Tibial nerve (tissue), 4 donors: Measurements from ENCODE around the gene HMGCLL1. TPM values are rescaled to one million over a fixed set of nuclear protein-coding genes. Genes with fewer than 3 reads are reported as not detected.
A peak's percentile ranks its signal among the peaks of the same experiment; 100 is the strongest.

Experiments used
- DNase-seq, 2 donors: peaks; one replicate each; pipeline ENCODE4 v3.0.0-alpha.2; 2019; ENCODE audit warnings: low spot score in 2 of 2
- H3K27ac ChIP-seq, 4 donors: fragments of 200-600 bp; sonication (generic) in 3 of 4; one replicate each; pipeline ENCODE4 v1.5.1; 2017 to 2019; ENCODE audit warnings: mild to moderate bottlenecking in 1 of 4
- H3K27me3 ChIP-seq, 2 donors: fragments of 200-600 bp; sonication (generic) in 1 of 2; one replicate each; pipeline versions ENCODE4 v1.5.1 to v1.6.0; 2017 to 2019
- H3K36me3 ChIP-seq, 3 donors: fragments of 200-600 bp; sonication (generic); one replicate each; pipeline ENCODE4 v1.5.1; 2018 to 2019
- H3K4me1 ChIP-seq, 4 donors: fragments of 200-600 bp; sonication (generic) in 3 of 4; one replicate each; pipeline ENCODE4 v1.5.1; 2017 to 2019
- H3K4me3 ChIP-seq, 4 donors: fragments of 200-600 bp; sonication (generic) in 3 of 4; one replicate each; pipeline ENCODE4 v1.5.1; 2017 to 2019; ENCODE audit warnings: mild to moderate bottlenecking in 1 of 4, moderate library complexity in 1 of 4
- H3K9me3 ChIP-seq, 4 donors: fragments of 200-600 bp; sonication (generic) in 3 of 4; one replicate each; pipeline ENCODE4 v1.5.1; 2017 to 2019
- EP300 ChIP-seq, 2 donors: sonication (generic); formaldehyde crosslinking; IDR thresholded peaks; one replicate each; pipeline ENCODE4 v1.6.1; 2017; ENCODE audit warnings: antibody characterized with exemption in 2 of 2, mild to moderate bottlenecking in 1 of 2
- POLR2A ChIP-seq, 2 donors: fragments of 450-650 bp; IDR thresholded peaks; one replicate each; pipeline ENCODE4 v1.6.1; 2017; ENCODE audit warnings: antibody characterized with exemption in 2 of 2, mild to moderate bottlenecking in 2 of 2, moderate library complexity in 2 of 2
- WGBS, 2 donors: methylation state at CpG; one replicate each; pipeline ENCODE4 v1.1.5; 2018; 5-methylcytosine and 5-hydroxymethylcytosine counted together
- total RNA-seq, 4 donors: library from RNA; depleted of rRNA; stranded (reverse); fragments of >200 nt; gene quantifications; one replicate each; pipeline ENCODE4 v1.1.0, GENCODE V29; 2016
- TF ChIP-seq, protein P1 (sequence below), 5 experiments: fragments of 200-600 bp in 3 of 5; fragments of 450-650 bp in 2 of 5; sonication (generic) in 3 of 5; IDR thresholded peaks; one replicate each; pipeline ENCODE4 v1.5.1; 2016 to 2019; ENCODE audit warnings: antibody characterized with exemption in 5 of 5, mild to moderate bottlenecking in 3 of 5, moderate library complexity in 2 of 5

Gene HMGCLL1
- total RNA-seq, 4 donors from 2014 or later, result 1.7 to 10.8 (median 2.1) TPM

DNA sequence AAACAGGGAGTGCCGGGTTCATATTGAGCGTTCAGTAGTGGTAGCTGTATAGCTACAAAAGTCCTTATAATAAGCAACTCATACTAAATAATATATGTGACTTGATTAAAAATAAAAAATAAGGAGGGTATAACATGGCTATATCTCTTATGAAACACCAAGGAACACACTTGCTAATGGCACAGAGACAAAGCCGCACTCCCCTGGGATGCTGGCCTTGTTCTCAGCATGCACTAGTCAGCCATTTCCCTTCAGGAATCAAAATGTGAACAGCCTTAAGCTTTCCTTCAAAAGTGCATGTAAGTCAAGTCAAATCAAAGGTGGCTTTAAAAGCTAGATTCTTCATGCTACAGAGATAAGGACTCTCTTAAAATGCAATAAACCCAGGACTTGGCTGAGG, 9.4 kb downstream of the HMGCLL1 start:
- no peaks in the 10 kb centered on the region for H3K27me3 ChIP-seq
- WGBS, 2 donors, result 87 to 88% methylated on average over 3 of the region's 3 CpGs
- TF ChIP-seq EP300 (IDR thresholded peaks at IDR 0.05), result no peak
- TF ChIP-seq POLR2A (IDR thresholded peaks at IDR 0.05), result no peak
- TF ChIP-seq, protein P1, sequence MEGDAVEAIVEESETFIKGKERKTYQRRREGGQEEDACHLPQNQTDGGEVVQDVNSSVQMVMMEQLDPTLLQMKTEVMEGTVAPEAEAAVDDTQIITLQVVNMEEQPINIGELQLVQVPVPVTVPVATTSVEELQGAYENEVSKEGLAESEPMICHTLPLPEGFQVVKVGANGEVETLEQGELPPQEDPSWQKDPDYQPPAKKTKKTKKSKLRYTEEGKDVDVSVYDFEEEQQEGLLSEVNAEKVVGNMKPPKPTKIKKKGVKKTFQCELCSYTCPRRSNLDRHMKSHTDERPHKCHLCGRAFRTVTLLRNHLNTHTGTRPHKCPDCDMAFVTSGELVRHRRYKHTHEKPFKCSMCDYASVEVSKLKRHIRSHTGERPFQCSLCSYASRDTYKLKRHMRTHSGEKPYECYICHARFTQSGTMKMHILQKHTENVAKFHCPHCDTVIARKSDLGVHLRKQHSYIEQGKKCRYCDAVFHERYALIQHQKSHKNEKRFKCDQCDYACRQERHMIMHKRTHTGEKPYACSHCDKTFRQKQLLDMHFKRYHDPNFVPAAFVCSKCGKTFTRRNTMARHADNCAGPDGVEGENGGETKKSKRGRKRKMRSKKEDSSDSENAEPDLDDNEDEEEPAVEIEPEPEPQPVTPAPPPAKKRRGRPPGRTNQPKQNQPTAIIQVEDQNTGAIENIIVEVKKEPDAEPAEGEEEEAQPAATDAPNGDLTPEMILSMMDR (IDR thresholded peaks at IDR 0.05), result no peak
- H3K36me3 ChIP-seq, result no peaks in the 10 kb centered on the region
- no peak overlapping the region for H3K4me3 ChIP-seq
- peak overlapping the region in 2 of 4 donors; percentile 37 to 46 for H3K27ac ChIP-seq
- H3K4me1 ChIP-seq, result peaks cover 0 to 10% (median 0%) of the 10 kb centered on the region in 4 donors
- no peak for DNase-seq
- H3K9me3 ChIP-seq, result peaks cover 0 to 12% (median 4%) of the 10 kb centered on the region in 4 donors

DNA sequence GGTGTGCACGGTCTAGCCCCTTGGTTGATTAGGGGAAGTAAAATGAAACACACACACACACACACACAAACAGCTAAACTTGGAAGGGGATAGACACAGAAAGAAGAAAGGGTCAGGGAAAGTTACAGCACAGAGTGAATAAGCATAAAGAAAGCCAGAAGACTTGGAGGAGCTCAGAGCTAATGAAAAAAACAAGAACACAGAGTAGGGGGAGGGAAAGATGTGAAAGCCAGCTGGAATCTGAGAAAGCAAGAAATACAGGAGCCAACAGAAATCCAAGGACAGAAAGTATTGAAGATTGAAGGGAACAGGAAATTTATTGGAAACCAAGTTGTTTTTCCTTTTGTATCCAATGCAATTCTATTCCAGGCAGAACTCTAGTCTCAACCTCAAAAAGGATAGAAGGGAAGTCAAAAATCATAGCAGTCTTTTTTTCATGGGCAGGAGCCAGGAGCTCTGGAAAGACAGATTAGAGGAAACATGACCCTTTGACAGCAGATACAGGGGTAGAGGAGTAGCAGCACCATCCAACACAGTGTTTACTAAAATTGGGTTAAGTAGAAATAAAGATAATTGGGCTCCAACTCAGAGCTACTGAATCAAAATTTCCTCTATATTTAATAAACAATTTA, 10.1 kb downstream of the HMGCLL1 start:
- no peaks in the 10 kb centered on the region for H3K27me3 ChIP-seq
- peaks cover 0 to 12% (median 4%) of the 10 kb centered on the region in 4 donors for H3K9me3 ChIP-seq
- H3K4me1 ChIP-seq, result peaks cover 0 to 10% (median 0%) of the 10 kb centered on the region in 4 donors
- TF ChIP-seq, protein P1 (IDR thresholded peaks at IDR 0.05), result no peak
- peak in 1 of 2 donors; percentile 56 for TF ChIP-seq EP300 (IDR thresholded peaks at IDR 0.05)
- no peak overlapping the region for H3K4me3 ChIP-seq
- WGBS, 2 donors, result 16 to 29% methylated on average over 1 of the region's 1 CpG
- DNase-seq, result no peak
- H3K36me3 ChIP-seq, result no peaks in the 10 kb centered on the region
- peak overlapping the region in 2 of 4 donors; percentile 30 to 46 for H3K27ac ChIP-seq

DNA sequence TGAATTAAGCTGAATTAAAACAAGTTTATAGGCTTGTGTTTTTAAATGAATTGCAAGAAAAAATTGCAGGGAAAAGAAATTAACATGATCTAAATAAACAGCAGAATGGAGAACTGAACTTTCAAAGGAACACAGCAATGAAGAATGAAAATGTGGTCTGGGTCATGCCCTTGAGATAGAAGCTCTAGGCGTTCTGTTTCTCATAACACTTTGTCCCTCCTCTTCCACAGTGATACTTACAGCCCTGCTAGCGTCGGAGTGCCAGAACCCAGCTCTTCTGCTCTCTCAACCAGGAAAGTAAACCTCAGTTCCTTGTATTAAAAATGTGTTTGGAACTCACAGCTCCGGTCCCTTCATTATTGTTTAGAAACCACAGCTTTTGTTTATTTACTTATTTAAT, 11.4 kb downstream of the HMGCLL1 start:
- TF ChIP-seq EP300 (IDR thresholded peaks at IDR 0.05), result no peak
- no peak for TF ChIP-seq POLR2A (IDR thresholded peaks at IDR 0.05)
- TF ChIP-seq, protein P1 (IDR thresholded peaks at IDR 0.05), result no peak
- Histone ChIP-seq H3K27ac (peak overlapping the region in 2 of 4 donors; percentile 21 to 46), H3K4me1 (peaks cover 0 to 10% (median 0%) of the 10 kb centered on the region in 4 donors), H3K36me3 (no peaks in the 10 kb centered on the region), H3K9me3 (no peaks in the 10 kb centered on the region), H3K4me3 (no peak overlapping the region), H3K27me3 (no peaks in the 10 kb centered on the region)
- WGBS, 2 donors, result 37 to 44% methylated on average over 4 of the region's 4 CpGs
- DNase-seq, result no peak

DNA sequence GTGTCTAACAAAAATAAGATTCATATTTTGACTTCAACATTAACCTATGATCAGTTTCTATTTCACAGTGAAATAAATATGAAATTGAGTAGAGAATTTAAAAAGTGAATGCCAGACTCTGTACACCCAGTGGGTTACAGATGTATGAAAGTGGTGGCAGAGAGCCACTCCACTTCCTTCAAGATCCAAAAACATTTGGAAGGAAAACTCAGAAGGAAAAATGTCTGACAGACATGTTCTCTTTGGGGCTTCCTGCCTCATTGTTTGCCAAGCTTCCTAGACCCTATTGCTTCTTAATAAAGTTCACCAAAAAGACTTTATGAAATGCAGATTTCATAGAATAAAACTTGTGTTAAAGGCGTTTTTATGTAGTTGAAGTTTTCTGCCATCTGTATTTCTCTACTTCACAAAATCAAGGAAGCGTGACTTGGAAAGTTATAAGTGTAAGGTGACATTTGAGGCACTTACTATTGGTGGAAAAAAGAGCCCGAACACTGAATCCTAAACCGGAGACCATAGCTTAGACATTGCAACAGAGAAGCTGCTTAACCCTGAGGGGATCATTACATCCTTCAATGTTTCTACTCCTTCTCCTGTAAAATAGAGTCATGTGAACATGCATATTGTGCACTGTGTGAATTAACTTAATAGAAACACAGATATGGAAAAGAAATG, 12.8 kb downstream of the HMGCLL1 start:
- Histone ChIP-seq H3K4me3 (no peak overlapping the region), H3K27ac (no peak overlapping the region), H3K9me3 (no peaks in the 10 kb centered on the region), H3K4me1 (peaks cover 0 to 10% (median 0%) of the 10 kb centered on the region in 4 donors), H3K36me3 (no peaks in the 10 kb centered on the region), H3K27me3 (no peaks in the 10 kb centered on the region)
- WGBS, 2 donors, result 72 to 75% methylated on average over 4 of the region's 4 CpGs
- no peak for DNase-seq
- TF ChIP-seq POLR2A (IDR thresholded peaks at IDR 0.05), result no peak
- TF ChIP-seq EP300 (IDR thresholded peaks at IDR 0.05), result no peak
- TF ChIP-seq, protein P1 (IDR thresholded peaks at IDR 0.05), result no peak

DNA sequence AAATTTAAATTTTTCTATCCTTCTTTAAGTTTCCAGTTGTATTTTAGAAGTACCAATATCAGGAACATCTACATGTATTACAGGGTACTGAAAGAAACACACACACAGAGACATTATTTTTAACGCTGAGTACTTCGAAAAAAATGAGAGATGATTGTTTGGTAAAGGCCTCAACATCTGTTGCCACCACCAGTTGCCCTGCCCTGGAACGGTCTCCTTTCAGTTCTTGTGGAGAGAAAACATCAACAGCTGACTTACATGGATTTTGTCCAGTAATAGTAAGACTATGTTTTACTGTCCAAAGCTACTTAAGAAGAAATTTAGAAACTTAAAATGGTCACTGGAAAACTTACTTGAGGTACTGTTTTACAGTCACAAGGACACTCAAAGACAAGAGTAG, 16.7 kb downstream of the HMGCLL1 start:
- H3K27me3 ChIP-seq, result no peaks in the 10 kb centered on the region
- WGBS, 2 donors, result 50 to 65% methylated on average over 3 of the region's 3 CpGs
- no peak overlapping the region for H3K27ac ChIP-seq
- peaks cover 0 to 5% (median 0%) of the 10 kb centered on the region in 4 donors for H3K4me1 ChIP-seq
- H3K36me3 ChIP-seq, result no peaks in the 10 kb centered on the region
- no peaks in the 10 kb centered on the region for H3K9me3 ChIP-seq
- DNase-seq, result no peak
- H3K4me3 ChIP-seq, result no peak overlapping the region
- no peak for TF ChIP-seq POLR2A (IDR thresholded peaks at IDR 0.05)
- TF ChIP-seq EP300 (IDR thresholded peaks at IDR 0.05), result no peak
- TF ChIP-seq, protein P1 (IDR thresholded peaks at IDR 0.05), result no peak
